ENCODE measurements around the gene CDC7.

Gene CDC7

DNA sequence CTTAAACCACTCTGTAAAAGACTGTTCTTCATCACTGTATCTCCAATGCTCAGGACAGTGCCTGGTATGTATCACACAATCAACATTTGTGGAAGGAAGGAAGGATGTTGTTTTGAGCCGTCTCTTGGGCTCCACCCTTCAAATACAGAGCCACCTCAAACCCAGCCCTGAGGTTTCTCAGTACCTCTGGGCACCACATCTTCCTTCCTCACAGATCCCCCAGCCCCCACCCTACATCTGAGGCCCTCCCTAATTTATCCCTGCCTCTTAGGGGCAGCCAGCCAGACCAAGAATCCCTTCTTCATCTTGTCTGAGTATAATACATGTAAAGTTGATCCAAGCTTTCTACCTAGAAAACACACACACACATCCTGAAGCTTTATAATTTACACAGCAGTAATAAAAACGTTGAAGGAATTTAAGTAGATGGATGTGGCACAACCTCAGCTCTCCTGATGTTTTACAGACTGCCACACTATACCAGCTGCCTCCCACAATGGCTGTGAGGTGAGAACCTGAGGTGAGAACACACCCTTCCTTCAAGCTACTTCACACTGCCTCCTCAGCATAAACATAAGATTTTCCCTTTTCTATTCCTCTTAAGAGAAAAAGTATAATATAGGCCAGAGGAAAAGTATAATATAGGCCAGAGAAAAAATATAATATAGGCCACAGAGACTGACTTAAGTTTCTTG, 48.5 kb downstream of the CDC7 start:
- DNase-seq, result no peak

DNA sequence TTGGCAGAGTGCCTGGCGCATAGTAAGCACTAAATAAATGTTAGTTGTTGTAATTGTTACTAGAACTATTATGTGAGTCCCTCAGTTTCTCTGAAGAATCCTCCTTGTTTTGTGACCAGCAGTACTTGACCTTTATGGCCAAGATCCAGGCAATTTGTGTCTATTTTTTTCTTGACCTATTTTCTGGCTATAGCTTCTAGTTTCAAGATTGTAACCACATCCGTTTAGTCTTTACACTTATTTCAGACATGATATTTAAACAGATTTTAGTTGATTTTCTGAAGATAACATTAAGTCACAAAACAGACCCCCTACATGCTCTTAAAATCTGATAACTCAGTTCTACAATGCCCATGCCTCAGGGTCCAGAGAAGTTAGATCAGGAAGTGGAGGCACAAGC, 50.3 kb downstream of the CDC7 start:
- no peak for DNase-seq

GRCh38 chr1:91552091-91552490, 51.4 kb downstream of the CDC7 start:
- DNase-seq, result no peak

DNA sequence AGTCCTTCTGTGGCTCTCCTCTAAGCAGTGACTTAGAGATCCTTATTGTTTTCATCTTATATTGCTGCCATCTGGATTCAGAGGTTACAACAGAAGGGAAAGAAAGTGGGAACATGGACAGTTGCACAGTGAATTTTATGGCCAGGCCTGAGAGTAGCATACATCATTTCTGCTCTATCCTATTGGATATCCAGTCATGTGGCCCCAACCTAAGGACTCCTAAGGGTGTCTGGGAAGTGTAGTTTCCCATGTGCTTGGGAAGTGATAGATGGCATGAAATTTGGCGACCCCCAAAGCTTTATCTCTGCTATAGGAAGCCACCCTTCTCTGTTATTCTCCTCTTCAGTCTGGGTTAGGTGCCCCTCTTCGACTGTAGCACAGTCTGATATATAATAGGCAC, 51.9 kb downstream of the CDC7 start:
- DNase-seq, result no peak

DNA sequence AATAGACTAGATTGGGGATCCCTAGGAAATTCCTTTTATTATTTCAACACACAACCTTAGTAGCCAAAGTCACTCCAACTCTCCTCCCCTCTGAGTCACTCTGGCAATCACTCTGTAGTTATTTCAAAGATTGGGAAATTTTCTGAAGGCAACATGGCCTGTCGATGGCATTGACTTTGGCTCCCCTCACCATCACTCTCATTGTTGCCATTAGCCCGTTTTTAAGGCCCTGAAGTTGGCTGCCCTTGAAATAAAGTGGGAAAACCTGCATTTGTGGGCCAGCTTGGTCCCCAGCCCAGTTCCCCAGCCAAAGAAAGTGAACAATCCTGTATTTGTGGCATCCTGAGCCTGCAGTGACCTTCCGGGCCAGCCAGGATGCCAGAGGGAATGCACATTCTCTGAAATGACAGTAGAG, 52.5 kb downstream of the CDC7 start:
- no peak for DNase-seq

- DNase-seq, result no peak
Measured at GRCh38 chr1:91555074-91555730, 54.6 kb downstream of the CDC7 start.

GRCh38 chr1:91555821-91556531, 55.3 kb downstream of the CDC7 start:
- DNase-seq, result peak; percentile 76

DNA sequence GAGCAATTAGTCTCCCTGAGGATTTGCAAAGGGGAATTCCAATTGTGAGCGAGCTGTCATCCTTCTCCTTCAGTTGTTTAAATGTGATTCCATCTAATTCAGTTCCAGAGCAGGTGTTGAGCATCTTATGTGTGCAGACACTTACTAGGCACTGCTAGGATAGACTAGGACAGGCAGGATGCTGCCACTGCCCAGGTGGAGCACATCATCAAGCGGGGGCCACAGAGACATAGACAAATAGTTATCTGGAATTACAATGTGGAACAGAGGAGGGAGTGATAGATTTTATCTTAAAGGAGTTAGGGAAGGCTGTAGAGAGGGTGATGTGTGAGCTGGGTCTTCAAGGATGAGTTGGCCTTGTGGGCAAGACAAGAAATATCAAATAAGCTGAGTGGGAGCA, 55.9 kb downstream of the CDC7 start:
- no peak for DNase-seq

DNA sequence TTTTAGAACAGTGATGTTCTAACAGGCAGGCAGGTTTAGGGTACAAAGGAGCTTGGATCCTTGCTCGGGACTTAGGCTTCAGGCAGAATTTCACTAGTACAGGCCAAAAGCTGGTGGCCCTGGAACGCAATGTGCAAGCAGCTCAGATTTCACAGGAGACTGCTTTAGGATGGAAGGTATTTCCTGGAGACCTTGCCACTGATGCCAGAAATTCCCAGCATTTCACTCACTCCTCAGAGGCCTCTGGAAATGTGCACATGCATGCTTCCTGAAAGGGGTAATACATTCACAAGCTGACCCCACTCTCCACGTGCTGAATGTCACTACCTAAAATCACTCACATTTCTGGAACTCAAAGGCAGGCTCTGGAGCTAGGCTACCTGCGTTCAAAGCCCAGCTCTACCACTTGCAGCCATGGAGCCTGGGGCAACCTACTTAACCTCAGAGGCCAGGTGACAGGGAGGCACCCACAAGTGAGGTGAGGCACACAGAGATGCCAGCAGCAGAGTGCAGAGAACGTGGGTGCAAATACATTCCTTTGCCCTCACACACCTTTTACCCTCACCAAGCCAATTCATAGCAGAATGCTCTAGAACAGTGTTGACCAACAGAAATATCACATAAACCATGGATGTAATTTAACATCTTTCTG, 56.5 kb downstream of the CDC7 start:
- no peak for DNase-seq

DNA sequence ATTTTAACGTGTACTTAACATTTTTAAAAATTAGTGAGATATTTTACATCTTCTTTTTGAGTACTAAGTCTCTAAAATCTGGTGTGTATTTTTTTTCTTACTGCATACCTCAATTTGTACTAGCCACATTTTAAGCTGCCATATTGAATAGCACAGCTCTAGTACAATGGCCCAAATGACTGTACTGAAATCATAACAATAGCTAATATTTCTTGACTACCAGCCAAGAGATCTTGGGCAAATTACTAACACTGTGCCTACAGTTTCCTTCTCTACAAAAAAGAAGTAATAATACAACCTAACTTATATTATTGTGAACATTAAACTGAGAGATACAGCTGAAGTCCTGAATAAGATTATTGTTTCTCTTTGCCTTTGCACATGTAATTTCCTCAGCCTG, 57.2 kb downstream of the CDC7 start:
- DNase-seq, result no peak

DNA sequence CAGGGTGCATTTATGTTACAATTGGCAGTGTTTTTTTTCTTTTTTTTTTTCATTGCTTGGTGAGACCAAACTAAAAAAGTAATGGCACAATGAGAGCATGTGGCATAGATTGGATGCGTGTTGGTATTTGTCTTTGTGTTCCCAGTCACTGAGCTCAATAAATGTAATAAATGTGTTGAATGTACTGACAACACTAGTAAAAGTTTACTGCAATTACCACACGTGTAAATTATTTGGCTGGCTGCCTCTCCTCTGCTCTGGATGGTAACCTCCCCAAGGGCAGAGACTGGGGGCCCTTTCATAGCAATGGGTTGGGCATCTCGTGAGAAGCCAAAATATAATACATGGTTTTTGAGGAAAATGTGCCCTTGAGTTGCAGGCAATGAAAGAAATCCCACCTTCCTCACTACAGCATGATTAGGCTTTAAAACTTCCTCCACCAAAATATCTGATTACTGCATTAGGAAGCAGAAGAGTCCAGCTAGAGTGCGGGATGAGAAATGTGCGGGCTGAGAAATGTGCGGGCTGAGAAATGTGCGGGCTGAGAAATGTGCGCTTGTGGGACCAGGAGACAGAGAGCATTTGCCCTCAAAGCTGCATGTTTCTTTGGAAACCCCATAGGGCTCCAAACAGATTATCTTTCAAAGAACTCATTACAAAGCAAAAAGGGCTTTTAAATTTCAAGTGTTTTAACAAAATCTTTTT, 58.5 kb downstream of the CDC7 start:
- no peak for DNase-seq

GRCh38 chr1:91559838-91560565, 59.4 kb downstream of the CDC7 start:
- no peak for DNase-seq

- DNase-seq, result no peak
Measured at GRCh38 chr1:91564888-91565701, 64.4 kb downstream of the CDC7 start.

- no peak for DNase-seq
Measured at GRCh38 chr1:91567583-91567982, 66.9 kb downstream of the CDC7 start.

DNA sequence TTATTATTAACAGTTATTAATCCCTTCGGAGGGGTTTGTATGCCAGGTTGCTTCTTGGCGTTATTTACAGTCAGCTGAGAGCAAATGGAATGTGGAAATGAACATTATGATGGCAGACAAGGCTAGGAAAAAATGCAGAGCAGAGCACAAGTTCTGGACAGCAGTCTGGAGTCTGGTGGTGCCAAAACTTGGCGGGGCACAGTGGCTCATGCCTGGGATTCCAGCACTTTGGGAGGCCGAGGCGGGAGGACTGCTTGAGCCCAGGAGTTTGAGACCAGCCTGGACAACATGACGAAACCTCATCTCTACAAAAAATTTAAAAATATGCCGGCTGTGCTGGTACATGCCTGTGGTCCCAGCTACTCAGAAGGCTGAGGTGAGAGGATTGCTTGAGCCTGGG, 67.6 kb downstream of the CDC7 start:
- no peak for DNase-seq

- no peak for DNase-seq
Measured at GRCh38 chr1:91569411-91570119, 68.9 kb downstream of the CDC7 start.

DNA sequence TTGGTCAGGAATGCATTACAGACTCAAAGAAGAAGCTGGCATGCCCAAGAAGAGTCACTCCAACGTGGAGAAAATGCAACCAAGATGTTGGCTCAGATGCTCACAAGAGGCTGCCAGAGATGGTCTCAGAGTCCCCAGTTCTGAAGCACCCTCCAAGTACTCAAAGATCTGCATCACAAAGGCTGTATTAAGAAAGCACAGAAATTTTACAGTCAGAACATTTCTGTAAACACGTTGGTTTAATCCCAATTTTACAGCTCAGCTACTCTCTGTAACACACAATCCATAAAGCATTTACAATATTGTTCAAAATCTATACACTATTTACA, 69.4 kb downstream of the CDC7 start:
- no peak for DNase-seq

GRCh38 chr1:91572044-91572443, 71.4 kb downstream of the CDC7 start:
- no peak for DNase-seq
